Activated CD4-positive, alpha-beta memory T cell treated with anti-CD3 and anti-CD28 coated beads, Interleukin-2, amount 10 ng/mL, durations not matched to agents 7 days and 5 days (primary cell): ENCODE data around the gene CNNM4. TPM values are rescaled to one million over a fixed set of nuclear protein-coding genes. Genes with fewer than 3 reads are reported as not detected.
A peak's percentile ranks its signal among the peaks of the same experiment; 100 is the strongest.

Experiments
- CTCF ChIA-PET: fragments of 350-600 bp; sonication (Branson Sonifier 250); formaldehyde crosslinking; loops from one replicate; lab custom pipeline; 2021; ENCODE audit warnings: antibody characterized with exemption, inconsistent platforms; lab: Charles Lee
- POLR2A ChIA-PET: fragments of 350-600 bp; sonication (Branson Sonifier 250); formaldehyde crosslinking; loops from one replicate; lab custom pipeline; 2021; ENCODE audit warnings: antibody characterized with exemption; lab: Charles Lee
- DNase-seq: peaks from one replicate; pipeline ENCODE4 v3.0.0-alpha.2; 2020
- H3K27ac Mint-ChIP-seq: one replicate; pipeline ENCODE4 v1.8.0; 2021; ENCODE audit warnings: mild to moderate bottlenecking, mixed read lengths
- H3K27me3 Mint-ChIP-seq: one replicate; pipeline ENCODE4 v1.8.0; 2021; ENCODE audit warnings: mixed read lengths
- H3K36me3 Mint-ChIP-seq: one replicate; pipeline ENCODE4 v1.8.0; 2021; ENCODE audit warnings: low read depth, mixed read lengths
- H3K4me1 Mint-ChIP-seq: one replicate; pipeline ENCODE4 v1.8.0; 2021; ENCODE audit warnings: mixed read lengths
- H3K4me3 Mint-ChIP-seq: one replicate; pipeline ENCODE4 v1.8.0; 2021; ENCODE audit warnings: mild to moderate bottlenecking, mixed read lengths
- H3K9me3 Mint-ChIP-seq: one replicate; pipeline ENCODE4 v1.8.0; 2021; ENCODE audit warnings: mixed read lengths
- total RNA-seq, 2 experiments: library from RNA; stranded (reverse); gene quantifications; one replicate each; pipeline ENCODE4 v1.2.3, GENCODE V29; 2021

Gene CNNM4
- total RNA-seq = 1 to 10 TPM; 8.6 to 9.4 TPM

DNA sequence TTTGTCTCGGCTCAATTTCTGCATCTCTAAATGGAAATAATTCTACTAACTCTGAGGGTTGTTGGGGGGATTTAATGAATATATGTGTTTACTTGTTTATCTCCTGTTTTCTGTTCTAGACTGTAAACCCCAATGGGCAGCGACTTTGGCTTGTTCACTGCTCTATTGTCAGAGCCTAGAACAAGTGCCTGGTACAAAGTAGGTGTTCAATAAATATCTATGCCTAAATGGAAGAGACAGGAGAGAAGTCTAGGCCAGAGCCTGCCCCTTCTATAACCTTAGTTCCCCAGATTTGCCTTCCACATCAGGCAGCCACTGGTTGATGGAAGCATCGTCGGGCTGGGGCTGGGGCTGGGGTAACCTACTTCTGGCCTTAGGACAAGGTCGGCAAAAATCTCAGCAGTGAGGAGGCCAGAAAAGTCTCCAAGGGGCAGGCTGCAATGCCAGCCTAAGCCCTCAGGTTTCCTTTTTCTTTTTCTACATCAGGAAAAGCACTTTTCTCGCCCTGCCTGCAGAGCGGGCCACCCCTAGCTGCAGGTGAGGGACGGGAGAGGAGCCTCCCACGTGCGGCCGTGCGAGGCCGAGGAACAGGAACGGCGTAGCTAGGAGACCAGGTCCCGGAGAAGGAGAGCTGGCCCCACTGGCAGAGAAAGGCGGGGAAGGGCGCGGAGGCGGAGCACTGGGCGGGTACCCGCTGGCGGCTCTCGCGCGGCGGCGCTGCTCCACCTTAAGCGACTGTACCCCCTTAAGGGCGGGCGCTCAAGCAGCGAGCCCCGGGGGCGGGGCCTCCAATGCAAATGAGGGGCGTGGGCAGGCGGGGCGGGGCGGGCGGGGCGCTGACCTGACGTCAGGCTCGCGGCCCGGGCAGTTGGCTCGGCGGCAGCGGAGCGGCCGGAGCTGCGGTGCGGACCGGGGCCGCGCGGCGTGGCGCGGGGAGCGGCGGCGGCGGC lies at the start of gene CNNM4:
Gene CNNM4, plus strand, starts transcription at position 867 of the 950 bp plus-strand sequence. CDS start 98 bp downstream, outside the sequence.
- no peaks in the 10 kb centered on the region for H3K9me3 Mint-ChIP-seq
- H3K27ac Mint-ChIP-seq = peak within 1 kb of the TSS; percentile 72
- POLR2A ChIA-PET = interaction anchor here (0.7 to 2.7 kb wide), 6 partner anchors 13 to 167 kb away, joined by 3 to 10 read pairs (median 6); partner anchors contain the start of genes ANKRD39, CNNM3 and KANSL3
- CTCF ChIA-PET = interaction anchor here (0.5 to 5.2 kb wide), 22 partner anchors 8 to 442 kb away, joined by 3 to 67 read pairs (median 3); partner anchors contain the start of genes ANKRD39, ARID5A and LMAN2L
- H3K36me3 Mint-ChIP-seq = no peaks in the 10 kb centered on the region
- peaks cover 48% of the 10 kb centered on the region for H3K4me1 Mint-ChIP-seq
- peak within 1 kb of the TSS; percentile 83 for H3K4me3 Mint-ChIP-seq
- peak; percentile 92 for DNase-seq
- no peaks in the 10 kb centered on the region for H3K27me3 Mint-ChIP-seq

DNA sequence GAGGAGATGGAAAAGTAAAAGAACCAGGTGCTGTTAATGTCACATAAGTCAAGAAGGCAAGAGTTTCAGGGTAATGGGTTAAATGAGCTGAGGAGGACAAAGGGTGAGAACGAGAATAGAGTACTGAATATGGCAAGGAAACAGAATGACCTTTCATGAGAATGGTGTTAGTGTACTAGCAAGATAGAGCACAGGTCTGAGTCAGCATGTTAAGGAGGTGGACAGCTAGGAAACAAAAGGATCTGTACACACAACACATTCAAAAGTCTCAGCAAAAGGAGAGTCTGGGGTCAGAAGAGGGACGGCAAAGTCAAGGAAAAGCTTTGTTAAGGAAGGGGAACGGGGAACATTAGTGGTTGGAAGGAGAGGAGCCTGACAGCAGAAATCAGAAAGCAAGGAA lies 49.7 kb upstream of the CNNM4 start:
- peaks cover 41% of the 10 kb centered on the region for H3K36me3 Mint-ChIP-seq
- H3K4me1 Mint-ChIP-seq = no peaks in the 10 kb centered on the region
- no peak for DNase-seq
- ChIA-PET POLR2A (interaction anchor here (1.2 kb wide), 1 partner anchor 90 kb away, joined by 3 read pairs; no protein-coding TSS in a partner anchor), CTCF (interaction anchor here (0.6 kb wide), 1 partner anchor 344 kb away, joined by 3 read pairs; no protein-coding TSS in a partner anchor)
- no peaks in the 10 kb centered on the region for H3K27me3 Mint-ChIP-seq
- no peak overlapping the region for H3K4me3 Mint-ChIP-seq
- H3K9me3 Mint-ChIP-seq = no peaks in the 10 kb centered on the region
- no peak overlapping the region for H3K27ac Mint-ChIP-seq

DNA sequence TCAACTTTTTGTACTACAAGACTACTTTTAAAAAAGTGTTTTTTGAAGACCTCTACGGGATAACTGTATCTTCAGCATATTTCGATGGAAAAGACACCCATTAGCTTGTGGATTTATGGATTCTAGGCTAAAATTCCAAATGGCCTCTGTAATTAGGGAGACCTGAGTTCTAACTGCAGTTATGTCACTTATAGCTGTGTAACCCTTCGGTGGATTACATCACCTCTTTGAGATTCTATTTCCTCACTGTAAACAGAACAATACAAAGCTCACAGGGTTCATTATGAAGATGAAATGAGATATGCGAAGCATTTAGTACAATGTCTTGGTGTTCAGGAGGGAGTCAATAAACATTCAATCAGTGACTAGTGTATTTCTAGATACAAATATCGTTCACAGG lies 45.0 kb upstream of the CNNM4 start:
- ChIA-PET CTCF (no interaction called here), POLR2A (no interaction called here)
- Mint-ChIP-seq H3K9me3 (no peaks in the 10 kb centered on the region), H3K27me3 (no peaks in the 10 kb centered on the region), H3K4me1 (no peaks in the 10 kb centered on the region), H3K4me3 (no peak overlapping the region), H3K27ac (no peak overlapping the region), H3K36me3 (peaks cover 9% of the 10 kb centered on the region)
- DNase-seq = no peak

DNA sequence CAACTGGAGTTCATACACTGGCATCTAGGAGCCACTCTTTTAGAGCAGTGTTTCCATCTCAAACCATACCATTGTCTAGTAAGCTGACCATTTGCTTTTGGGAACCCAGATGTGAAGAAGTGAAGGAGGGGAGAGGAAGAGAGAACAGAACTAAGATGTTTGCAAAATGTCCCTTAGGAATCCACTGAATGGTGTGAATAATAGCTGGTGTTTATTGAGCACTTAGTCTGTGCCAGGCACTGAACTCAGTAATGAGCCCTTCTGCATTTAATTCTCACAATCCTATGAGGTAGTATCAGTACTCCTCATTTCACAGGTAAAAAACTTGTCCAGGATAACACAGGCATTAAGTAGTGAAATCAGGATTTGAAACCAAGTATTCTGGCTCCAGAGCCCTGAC lies 44.3 kb upstream of the CNNM4 start:
- Mint-ChIP-seq H3K4me1 (no peaks in the 10 kb centered on the region), H3K27ac (no peak overlapping the region), H3K9me3 (no peaks in the 10 kb centered on the region), H3K4me3 (no peak overlapping the region), H3K36me3 (peaks cover 3% of the 10 kb centered on the region), H3K27me3 (no peaks in the 10 kb centered on the region)
- no peak for DNase-seq
- ChIA-PET POLR2A (no interaction called here), CTCF (interaction anchor here (0.5 kb wide), 1 partner anchor 124 kb away, joined by 3 read pairs; no protein-coding TSS in a partner anchor)

DNA sequence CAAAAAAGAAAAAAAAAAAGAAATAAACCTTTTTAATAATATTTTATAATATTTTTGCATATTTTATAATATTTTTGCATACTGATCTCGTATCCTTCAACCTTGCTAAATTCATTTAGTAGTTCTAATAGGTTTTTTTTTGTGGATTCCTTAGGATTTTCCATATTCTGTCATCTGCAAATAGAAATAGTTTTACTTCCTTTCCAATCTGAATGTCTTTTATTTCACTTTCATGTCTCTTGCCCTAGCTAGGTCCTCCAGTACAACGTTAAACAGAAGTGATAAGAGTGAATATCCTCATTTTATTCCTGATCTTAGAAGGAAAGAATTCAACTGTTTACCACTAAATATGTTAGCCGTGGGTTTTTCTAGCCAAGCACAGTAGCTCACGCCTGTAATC lies 34.6 kb upstream of the CNNM4 start:
- H3K4me1 Mint-ChIP-seq = no peaks in the 10 kb centered on the region
- DNase-seq = no peak
- H3K9me3 Mint-ChIP-seq = no peaks in the 10 kb centered on the region
- ChIA-PET POLR2A (no interaction called here), CTCF (interaction anchor here (0.6 kb wide), 1 partner anchor 9 kb away, joined by 4 read pairs; no protein-coding TSS in a partner anchor)
- H3K27ac Mint-ChIP-seq = no peak overlapping the region
- H3K27me3 Mint-ChIP-seq = no peaks in the 10 kb centered on the region
- H3K4me3 Mint-ChIP-seq = no peak overlapping the region
- peaks cover 31% of the 10 kb centered on the region for H3K36me3 Mint-ChIP-seq

GRCh38 chr2:96727431-96727830 lies 33.3 kb upstream of the CNNM4 start:
- no peaks in the 10 kb centered on the region for H3K9me3 Mint-ChIP-seq
- DNase-seq = no peak
- POLR2A ChIA-PET = interaction anchor here (0.9 kb wide), 1 partner anchor 12 kb away, joined by 3 read pairs; the partner anchor contains the start of gene LMAN2L
- H3K27me3 Mint-ChIP-seq = no peaks in the 10 kb centered on the region
- H3K36me3 Mint-ChIP-seq = peaks cover 35% of the 10 kb centered on the region
- CTCF ChIA-PET = interaction anchor here (1.5 kb wide), 1 partner anchor 35 kb away, joined by 3 read pairs; no protein-coding TSS in a partner anchor
- H3K27ac Mint-ChIP-seq = no peak overlapping the region
- H3K4me1 Mint-ChIP-seq = no peaks in the 10 kb centered on the region
- no peak overlapping the region for H3K4me3 Mint-ChIP-seq

DNA sequence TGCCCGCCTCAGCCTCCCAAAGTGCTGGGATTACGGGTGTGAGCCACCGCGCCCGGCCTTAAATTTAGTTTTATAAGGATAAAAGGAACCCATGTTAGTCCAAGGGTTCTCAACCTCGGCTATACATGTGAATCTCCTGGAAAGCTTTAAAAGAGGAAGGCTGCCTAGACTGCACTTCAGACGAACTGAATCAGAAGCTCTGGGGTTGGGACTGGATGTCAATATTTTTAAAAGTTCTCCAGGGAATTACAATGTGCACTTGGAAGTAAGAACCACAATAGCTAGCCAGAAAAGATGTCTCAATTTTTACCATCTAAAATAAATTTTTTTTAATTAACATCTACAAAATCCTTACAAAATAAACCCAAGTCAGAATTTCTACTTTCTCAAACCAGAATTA lies 31.0 kb upstream of the CNNM4 start:
- Mint-ChIP-seq H3K27me3 (no peaks in the 10 kb centered on the region), H3K9me3 (no peaks in the 10 kb centered on the region), H3K36me3 (peaks cover 51% of the 10 kb centered on the region), H3K27ac (no peak overlapping the region), H3K4me1 (peaks cover 2% of the 10 kb centered on the region), H3K4me3 (no peak overlapping the region)
- ChIA-PET CTCF (no interaction called here), POLR2A (no interaction called here)
- DNase-seq = no peak

GRCh38 chr2:96730212-96730611 lies 30.5 kb upstream of the CNNM4 start:
- ChIA-PET CTCF (no interaction called here), POLR2A (no interaction called here)
- DNase-seq = no peak
- Mint-ChIP-seq H3K4me3 (no peak overlapping the region), H3K27me3 (no peaks in the 10 kb centered on the region), H3K9me3 (no peaks in the 10 kb centered on the region), H3K4me1 (peaks cover 5% of the 10 kb centered on the region), H3K36me3 (peaks cover 55% of the 10 kb centered on the region), H3K27ac (no peak overlapping the region)

DNA sequence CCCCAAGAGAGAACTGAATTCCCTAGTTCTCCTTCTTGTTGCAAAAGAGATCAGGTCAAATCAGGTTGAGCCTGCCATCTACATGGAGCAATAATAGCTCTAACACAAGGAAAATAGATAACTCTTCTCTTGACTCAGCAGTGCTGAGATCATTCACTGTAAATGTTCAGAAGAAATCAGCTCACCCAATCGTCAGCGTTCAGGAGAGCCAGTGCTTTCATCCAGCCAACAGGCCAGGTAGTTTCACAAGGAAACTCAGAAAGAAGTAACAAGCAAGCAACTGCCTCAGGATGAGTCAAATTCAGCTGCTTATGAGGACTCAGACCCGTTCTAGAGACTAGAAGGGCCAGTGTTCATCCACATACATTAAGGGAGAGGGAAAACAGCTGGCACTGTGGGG lies 26.8 kb upstream of the CNNM4 start:
- CTCF ChIA-PET = interaction anchor here (0.5 to 1.3 kb wide), 2 partner anchors 27 to 1347 kb away, joined by 4 read pairs; partner anchors contain the start of gene CNNM4

DNA sequence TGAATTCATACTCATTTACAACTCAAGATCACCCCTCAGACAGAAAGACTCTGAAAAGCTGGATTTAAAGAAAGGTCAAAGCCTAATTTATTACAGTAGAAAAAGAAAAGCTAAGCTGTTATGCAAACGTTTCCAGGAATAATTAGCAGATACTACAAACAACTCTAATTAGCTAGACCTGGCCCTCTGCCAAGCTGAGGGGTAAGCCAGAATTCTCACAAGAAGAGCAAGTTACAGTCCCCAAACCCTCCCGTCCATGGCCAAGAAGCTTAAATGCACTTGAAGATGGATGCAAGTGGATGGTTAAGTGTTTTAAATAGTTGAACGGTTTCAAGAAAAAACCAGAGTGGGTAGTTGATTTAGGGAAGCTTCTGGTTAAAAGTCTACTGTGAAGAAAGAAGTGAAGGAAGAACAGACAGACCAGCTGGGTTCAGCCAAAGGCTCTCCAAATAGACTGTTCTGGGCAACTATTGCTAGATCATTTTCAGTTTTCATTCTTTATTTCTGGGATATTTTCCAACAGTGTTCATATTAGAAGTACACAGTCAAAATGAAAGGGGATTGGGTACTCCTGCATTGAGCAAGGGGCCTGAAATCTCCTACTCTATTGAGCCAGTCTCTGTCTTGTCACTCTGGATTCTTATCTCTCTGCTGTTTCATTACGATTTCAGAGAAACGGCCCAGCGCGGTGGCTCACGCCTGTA lies 25.7 kb upstream of the CNNM4 start:
- Mint-ChIP-seq H3K27me3 (no peaks in the 10 kb centered on the region), H3K36me3 (peaks cover 60% of the 10 kb centered on the region)
- CTCF ChIA-PET = interaction anchor here (1.0 to 1.3 kb wide), 2 partner anchors 18 to 26 kb away, joined by 3 to 4 read pairs; partner anchors contain the start of gene CNNM4

More for the DNA sequence above, 26.8 kb upstream of the CNNM4 start:
- Mint-ChIP-seq H3K27ac (no peak overlapping the region), H3K36me3 (peaks cover 59% of the 10 kb centered on the region), H3K27me3 (no peaks in the 10 kb centered on the region), H3K4me1 (peaks cover 33% of the 10 kb centered on the region), H3K4me3 (no peak overlapping the region), H3K9me3 (no peaks in the 10 kb centered on the region)
- POLR2A ChIA-PET = no interaction called here
- DNase-seq = no peak

GRCh38 chr2:96737251-96737650 lies 23.5 kb upstream of the CNNM4 start:
- no peak overlapping the region for H3K4me3 Mint-ChIP-seq
- CTCF ChIA-PET = interaction anchor here (0.7 to 2.0 kb wide), 3 partner anchors 23 to 79 kb away, joined by 3 to 9 read pairs (median 3); partner anchors contain the start of genes CNNM3 and CNNM4

More for the DNA sequence above, 25.7 kb upstream of the CNNM4 start:
- H3K9me3 Mint-ChIP-seq = no peaks in the 10 kb centered on the region
- DNase-seq = no peak
- H3K4me3 Mint-ChIP-seq = no peak overlapping the region
- H3K27ac Mint-ChIP-seq = no peak overlapping the region
- POLR2A ChIA-PET = no interaction called here
- H3K4me1 Mint-ChIP-seq = peaks cover 44% of the 10 kb centered on the region

GRCh38 chr2:96737831-96738230 lies 22.9 kb upstream of the CNNM4 start:
- H3K9me3 Mint-ChIP-seq = no peaks in the 10 kb centered on the region
- CTCF ChIA-PET = interaction anchor here (0.5 kb wide), 1 partner anchor 121 kb away, joined by 3 read pairs; no protein-coding TSS in a partner anchor
- peaks cover 42% of the 10 kb centered on the region for H3K36me3 Mint-ChIP-seq
- H3K4me1 Mint-ChIP-seq = peaks cover 58% of the 10 kb centered on the region
- peak overlapping the region; percentile 55 for H3K4me3 Mint-ChIP-seq
- peak; percentile 38 for DNase-seq
- POLR2A ChIA-PET = interaction anchor here (1.0 kb wide), 1 partner anchor 120 kb away, joined by 5 read pairs; no protein-coding TSS in a partner anchor
- no peaks in the 10 kb centered on the region for H3K27me3 Mint-ChIP-seq
- H3K27ac Mint-ChIP-seq = peak overlapping the region; percentile 71

More at GRCh38 chr2:96737251-96737650, 23.5 kb upstream of the CNNM4 start:
- DNase-seq = no peak
- no peak overlapping the region for H3K27ac Mint-ChIP-seq
- POLR2A ChIA-PET = no interaction called here
- peaks cover 46% of the 10 kb centered on the region for H3K36me3 Mint-ChIP-seq
- H3K27me3 Mint-ChIP-seq = no peaks in the 10 kb centered on the region
- H3K4me1 Mint-ChIP-seq = peaks cover 54% of the 10 kb centered on the region
- no peaks in the 10 kb centered on the region for H3K9me3 Mint-ChIP-seq
